ENCODE data around the gene KRT6A.

Gene KRT6A

GRCh38 chr12:52487211-52487610 lies 5.8 kb downstream of the KRT6A start:
- peak; percentile 83 for DNase-seq (ENCODE audit: low read depth)
- TF ChIP-seq, protein P1, sequence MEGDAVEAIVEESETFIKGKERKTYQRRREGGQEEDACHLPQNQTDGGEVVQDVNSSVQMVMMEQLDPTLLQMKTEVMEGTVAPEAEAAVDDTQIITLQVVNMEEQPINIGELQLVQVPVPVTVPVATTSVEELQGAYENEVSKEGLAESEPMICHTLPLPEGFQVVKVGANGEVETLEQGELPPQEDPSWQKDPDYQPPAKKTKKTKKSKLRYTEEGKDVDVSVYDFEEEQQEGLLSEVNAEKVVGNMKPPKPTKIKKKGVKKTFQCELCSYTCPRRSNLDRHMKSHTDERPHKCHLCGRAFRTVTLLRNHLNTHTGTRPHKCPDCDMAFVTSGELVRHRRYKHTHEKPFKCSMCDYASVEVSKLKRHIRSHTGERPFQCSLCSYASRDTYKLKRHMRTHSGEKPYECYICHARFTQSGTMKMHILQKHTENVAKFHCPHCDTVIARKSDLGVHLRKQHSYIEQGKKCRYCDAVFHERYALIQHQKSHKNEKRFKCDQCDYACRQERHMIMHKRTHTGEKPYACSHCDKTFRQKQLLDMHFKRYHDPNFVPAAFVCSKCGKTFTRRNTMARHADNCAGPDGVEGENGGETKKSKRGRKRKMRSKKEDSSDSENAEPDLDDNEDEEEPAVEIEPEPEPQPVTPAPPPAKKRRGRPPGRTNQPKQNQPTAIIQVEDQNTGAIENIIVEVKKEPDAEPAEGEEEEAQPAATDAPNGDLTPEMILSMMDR (IDR thresholded peaks at IDR 0.05; ENCODE audit: insufficient read depth, low read depth, low read length, missing control alignments) = no peak
- no peak overlapping the region for H3K4me3 ChIP-seq (ENCODE audit: low read length)

GRCh38 chr12:52486166-52487105 lies 6.6 kb downstream of the KRT6A start:
- DNase-seq (ENCODE audit: low read depth) = peak; percentile 89

DNA sequence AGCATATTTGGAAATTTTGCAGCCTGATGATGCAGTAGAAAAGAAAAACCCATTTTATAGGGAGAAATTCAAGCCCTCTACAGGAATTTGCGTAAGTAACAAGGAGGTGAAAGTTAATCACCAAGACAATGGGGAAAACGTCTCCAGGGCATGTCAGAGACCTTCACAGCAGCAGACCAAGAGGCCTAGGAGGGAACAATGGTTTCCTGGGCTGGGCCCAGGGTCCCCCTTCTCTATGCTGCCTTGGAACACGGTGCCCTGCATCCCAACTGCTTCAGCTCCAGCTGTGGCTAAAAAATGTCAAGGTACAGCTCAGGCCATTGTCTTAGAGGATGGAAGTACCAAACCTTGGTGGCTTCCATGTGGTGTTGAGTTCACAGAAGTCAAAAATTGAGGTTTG lies 13.0 kb downstream of the KRT6A start:
- no peak overlapping the region for H3K4me3 ChIP-seq (ENCODE audit: low read length)
- TF ChIP-seq, protein P1 (IDR thresholded peaks at IDR 0.05; ENCODE audit: insufficient read depth, low read depth, low read length, missing control alignments) = no peak
- no peak for DNase-seq (ENCODE audit: low read depth)

More at GRCh38 chr12:52486166-52487105, 6.6 kb downstream of the KRT6A start:
- no peak overlapping the region for H3K4me3 ChIP-seq (ENCODE audit: low read length)
- TF ChIP-seq, protein P1 (IDR thresholded peaks at IDR 0.05; ENCODE audit: insufficient read depth, low read depth, low read length, missing control alignments) = no peak

DNA sequence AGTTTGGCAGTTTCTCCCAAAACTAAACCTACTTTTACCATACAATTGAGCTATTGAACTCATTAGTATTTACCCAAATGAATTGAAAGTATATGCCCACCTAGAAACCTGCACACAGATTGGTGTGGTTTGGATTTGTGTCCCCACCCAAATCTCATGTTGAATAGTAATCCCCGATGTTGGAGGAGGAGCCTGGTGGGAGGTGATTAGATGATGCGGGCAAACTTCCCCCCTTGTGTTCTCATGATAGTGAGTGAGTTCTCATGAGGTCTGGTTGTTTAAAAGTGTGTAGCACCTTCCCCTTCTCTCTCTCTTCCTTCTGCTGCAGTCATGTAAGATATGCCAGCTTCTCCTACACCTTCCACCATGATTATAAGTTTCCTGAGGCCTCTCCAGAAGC lies 15.4 kb downstream of the KRT6A start:
- TF ChIP-seq, protein P1 (IDR thresholded peaks at IDR 0.05; ENCODE audit: insufficient read depth, low read depth, low read length, missing control alignments) = no peak
- H3K4me3 ChIP-seq (ENCODE audit: low read length) = no peak overlapping the region
- DNase-seq (ENCODE audit: low read depth) = no peak

- TF ChIP-seq, protein P1 (IDR thresholded peaks at IDR 0.05; ENCODE audit: insufficient read depth, low read depth, low read length, missing control alignments) = no peak
- H3K4me3 ChIP-seq (ENCODE audit: low read length) = no peak overlapping the region
- no peak for DNase-seq (ENCODE audit: low read depth)
Observed at GRCh38 chr12:52474212-52474611, 18.8 kb downstream of the KRT6A start.

- peak; percentile 95 for DNase-seq (ENCODE audit: low read depth)
- H3K4me3 ChIP-seq (ENCODE audit: low read length) = peak within 1 kb of the TSS; percentile 12
- TF ChIP-seq, protein P1 (IDR thresholded peaks at IDR 0.05; ENCODE audit: insufficient read depth, low read depth, low read length, missing control alignments) = no peak
Observed at GRCh38 chr12:52473768-52474167, 19.3 kb downstream of the KRT6A start, which contains the start of gene KRT6C. Gene KRT6C (minus strand): TSS chr12:52473805. CDS start chr12:52473737, 68 bp downstream.
